Tibial nerve (tissue), 4 donors: ENCODE results near the gene DUT. TPM values are rescaled to one million over a fixed set of nuclear protein-coding genes. Genes with fewer than 3 reads are reported as not detected.
A peak's percentile ranks its signal among the peaks of the same experiment; 100 is the strongest.

Source experiments
- DNase-seq, 2 donors: peaks; one replicate each; pipeline ENCODE4 v3.0.0-alpha.2; 2019; ENCODE audit warnings: low spot score in 2 of 2
- H3K27ac ChIP-seq, 4 donors: fragments of 200-600 bp; sonication (generic) in 3 of 4; one replicate each; pipeline ENCODE4 v1.5.1; 2017 to 2019; ENCODE audit warnings: mild to moderate bottlenecking in 1 of 4
- H3K27me3 ChIP-seq, 2 donors: fragments of 200-600 bp; sonication (generic) in 1 of 2; one replicate each; pipeline versions ENCODE4 v1.5.1 to v1.6.0; 2017 to 2019
- H3K36me3 ChIP-seq, 3 donors: fragments of 200-600 bp; sonication (generic); one replicate each; pipeline ENCODE4 v1.5.1; 2018 to 2019
- H3K4me1 ChIP-seq, 4 donors: fragments of 200-600 bp; sonication (generic) in 3 of 4; one replicate each; pipeline ENCODE4 v1.5.1; 2017 to 2019
- H3K4me3 ChIP-seq, 4 donors: fragments of 200-600 bp; sonication (generic) in 3 of 4; one replicate each; pipeline ENCODE4 v1.5.1; 2017 to 2019; ENCODE audit warnings: mild to moderate bottlenecking in 1 of 4, moderate library complexity in 1 of 4
- H3K9me3 ChIP-seq, 4 donors: fragments of 200-600 bp; sonication (generic) in 3 of 4; one replicate each; pipeline ENCODE4 v1.5.1; 2017 to 2019
- CTCF ChIP-seq, 5 experiments: fragments of 200-600 bp in 3 of 5; fragments of 450-650 bp in 2 of 5; sonication (generic) in 3 of 5; IDR thresholded peaks; one replicate each; pipeline ENCODE4 v1.5.1; 2016 to 2019; ENCODE audit warnings: antibody characterized with exemption in 5 of 5, mild to moderate bottlenecking in 3 of 5, moderate library complexity in 2 of 5
- EP300 ChIP-seq, 2 donors: sonication (generic); formaldehyde crosslinking; IDR thresholded peaks; one replicate each; pipeline ENCODE4 v1.6.1; 2017; ENCODE audit warnings: antibody characterized with exemption in 2 of 2, mild to moderate bottlenecking in 1 of 2
- POLR2A ChIP-seq, 2 donors: fragments of 450-650 bp; IDR thresholded peaks; one replicate each; pipeline ENCODE4 v1.6.1; 2017; ENCODE audit warnings: antibody characterized with exemption in 2 of 2, mild to moderate bottlenecking in 2 of 2, moderate library complexity in 2 of 2
- WGBS, 2 donors: methylation state at CpG; one replicate each; pipeline ENCODE4 v1.1.5; 2018; 5-methylcytosine and 5-hydroxymethylcytosine counted together
- total RNA-seq, 4 donors: library from RNA; depleted of rRNA; stranded (reverse); fragments of >200 nt; gene quantifications; one replicate each; pipeline ENCODE4 v1.1.0, GENCODE V29; 2016

DUT gene
- total RNA-seq, 4 donors from 2014 or later = 82.8 to 160 (median 123) TPM

- Histone ChIP-seq H3K4me1 (peaks cover 0 to 30% (median 10%) of the 10 kb centered on the region in 4 donors), H3K9me3 (no peaks in the 10 kb centered on the region), H3K4me3 (no peak overlapping the region), H3K27me3 (no peaks in the 10 kb centered on the region), H3K27ac (no peak overlapping the region), H3K36me3 (peaks cover 0 to 47% (median 0%) of the 10 kb centered on the region in 3 donors)
- TF ChIP-seq CTCF (IDR thresholded peaks at IDR 0.05) = no peak
- DNase-seq = no peak
- 25 to 27% methylated on average over 4 of the region's 4 CpGs for WGBS, 2 donors
Observed at GRCh38 chr15:48333540-48333939, 2.3 kb downstream of the DUT start.

DNA sequence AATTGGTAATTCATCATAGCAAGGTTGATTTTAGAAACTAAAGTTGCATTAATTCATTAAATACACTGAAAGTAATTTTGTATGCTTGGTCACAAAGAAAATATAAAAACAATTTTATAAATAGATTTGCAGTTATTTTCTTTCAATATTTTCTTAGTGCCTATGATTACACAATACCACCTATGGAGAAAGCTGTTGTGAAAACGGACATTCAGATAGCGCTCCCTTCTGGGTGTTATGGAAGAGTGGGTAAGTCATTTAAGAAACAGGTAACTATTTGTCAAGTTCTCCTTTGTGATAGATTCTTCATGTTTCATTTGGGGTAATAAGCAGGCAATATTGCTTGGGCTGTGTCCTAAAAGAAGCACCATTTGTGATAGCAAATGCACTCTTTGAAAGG is 3.0 kb downstream of the DUT start:
- Histone ChIP-seq H3K4me1 (peaks cover 0 to 30% (median 10%) of the 10 kb centered on the region in 4 donors), H3K36me3 (peaks cover 0 to 54% (median 0%) of the 10 kb centered on the region in 3 donors), H3K27ac (no peak overlapping the region), H3K27me3 (no peaks in the 10 kb centered on the region), H3K9me3 (no peaks in the 10 kb centered on the region), H3K4me3 (no peak overlapping the region)
- WGBS, 2 donors = 70 to 79% methylated on average over 2 of the region's 2 CpGs
- TF ChIP-seq CTCF (IDR thresholded peaks at IDR 0.05) (no peak), POLR2A (IDR thresholded peaks at IDR 0.05) (no peak), EP300 (IDR thresholded peaks at IDR 0.05) (no peak)
- DNase-seq = no peak

- DNase-seq = no peak
- Histone ChIP-seq H3K36me3 (peaks cover 0 to 76% (median 0%) of the 10 kb centered on the region in 3 donors), H3K4me1 (peaks cover 0 to 21% (median 6%) of the 10 kb centered on the region in 4 donors), H3K9me3 (no peaks in the 10 kb centered on the region), H3K27me3 (no peaks in the 10 kb centered on the region), H3K27ac (no peak overlapping the region), H3K4me3 (no peak overlapping the region)
- 68 to 81% methylated on average over 2 of the region's 2 CpGs for WGBS, 2 donors
- TF ChIP-seq CTCF (IDR thresholded peaks at IDR 0.05) (peak in 2 of 5 experiments; percentile 18 to 19), EP300 (IDR thresholded peaks at IDR 0.05) (no peak)
Observed at GRCh38 chr15:48336940-48337339, 5.7 kb downstream of the DUT start.

DNA sequence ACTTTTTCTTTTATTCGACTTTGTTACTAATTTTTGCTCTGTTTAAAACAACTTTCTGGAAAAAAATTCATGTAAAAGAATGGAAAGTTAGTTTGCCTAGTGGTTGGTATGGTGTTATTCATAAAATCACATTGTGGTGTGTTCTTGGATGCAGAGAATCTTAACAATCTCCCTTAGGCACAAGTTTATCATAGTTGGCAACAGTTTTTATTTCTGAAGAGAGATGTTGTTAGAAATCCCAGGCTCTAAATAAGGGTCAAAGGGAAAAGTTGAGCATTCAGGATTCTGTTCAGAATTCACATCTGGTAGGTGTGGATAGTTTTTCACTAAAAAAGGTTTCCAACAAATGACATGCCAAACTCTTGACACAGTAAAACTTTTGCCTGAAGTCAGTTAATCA is 6.4 kb downstream of the DUT start:
- no peak for DNase-seq
- no peaks in the 10 kb centered on the region for H3K9me3 ChIP-seq
- TF ChIP-seq CTCF (IDR thresholded peaks at IDR 0.05) (no peak), POLR2A (IDR thresholded peaks at IDR 0.05) (no peak), EP300 (IDR thresholded peaks at IDR 0.05) (no peak)
- WGBS, 2 donors = 44 to 57% methylated on average over 1 of the region's 1 CpG
- no peak overlapping the region for H3K27ac ChIP-seq
- H3K27me3 ChIP-seq = no peaks in the 10 kb centered on the region
- peaks cover 0 to 15% (median under 1%) of the 10 kb centered on the region in 4 donors for H3K4me1 ChIP-seq
- no peak overlapping the region for H3K4me3 ChIP-seq
- peaks cover 0 to 83% (median 0%) of the 10 kb centered on the region in 3 donors for H3K36me3 ChIP-seq

- H3K27ac ChIP-seq = no peak overlapping the region
- peaks cover 0 to 89% (median 0%) of the 10 kb centered on the region in 3 donors for H3K36me3 ChIP-seq
- H3K9me3 ChIP-seq = no peaks in the 10 kb centered on the region
- no peak overlapping the region for H3K4me3 ChIP-seq
- H3K4me1 ChIP-seq = no peaks in the 10 kb centered on the region
- no peak for DNase-seq
- 80 to 83% methylated on average over 4 of the region's 4 CpGs for WGBS, 2 donors
- H3K27me3 ChIP-seq = no peaks in the 10 kb centered on the region
- TF ChIP-seq CTCF (IDR thresholded peaks at IDR 0.05) = no peak
- TF ChIP-seq POLR2A (IDR thresholded peaks at IDR 0.05) = no peak
- TF ChIP-seq EP300 (IDR thresholded peaks at IDR 0.05) = no peak
Observed at GRCh38 chr15:48340111-48340510, 8.9 kb downstream of the DUT start.
